ENCODE results near the gene APOBEC3C. TPM values are rescaled to one million over a fixed set of nuclear protein-coding genes. Genes with fewer than 3 reads are reported as not detected.

Gene APOBEC3C
- total and polyA plus RNA-seq, 2 experiments from 2014 or later: 6.6 to 104 TPM

DNA sequence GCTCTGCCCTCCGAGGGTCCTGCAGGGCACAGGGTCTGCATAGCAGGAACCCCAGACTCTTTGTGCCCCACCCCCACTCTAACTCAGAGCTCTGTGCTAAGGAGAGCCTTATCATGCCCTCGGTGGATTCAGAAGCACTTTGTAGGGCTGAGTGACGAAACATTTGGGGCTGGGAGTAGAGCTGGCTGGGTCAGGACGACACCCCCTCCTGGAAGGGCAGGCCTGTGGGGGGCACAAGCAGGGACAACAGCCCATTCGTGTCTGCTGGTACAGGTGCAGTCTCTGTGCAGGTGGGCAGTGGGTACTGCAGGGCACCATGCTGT is 47.7 kb upstream of the APOBEC3C start:
- Histone ChIP-seq H3K4me1 (ENCODE audit: insufficient read depth) (no peaks in the 10 kb centered on the region), H3F3A (ENCODE audit: insufficient read depth) (no peaks in the 10 kb centered on the region), H3K27me3 (replicated peaks; ENCODE audit: insufficient read depth) (peaks cover 30% of the 10 kb centered on the region), H3K79me2 (ENCODE audit: insufficient read depth) (no peaks in the 10 kb centered on the region), H3K36me3 (ENCODE audit: low read depth) (no peaks in the 10 kb centered on the region), H3K4me2 (ENCODE audit: unreplicated experiment) (no peak overlapping the region), H3K9ac (no peak overlapping the region), H3K9me2 (ENCODE audit: insufficient read depth) (no peaks in the 10 kb centered on the region), H2AFZ (no peak overlapping the region), H4K20me1 (ENCODE audit: insufficient read depth) (no peaks in the 10 kb centered on the region), H3K9me3 (ENCODE audit: low read depth) (no peaks in the 10 kb centered on the region), H3K27ac (no peak overlapping the region), H3K4me3 (no peak overlapping the region)
- 34 to 35% methylated on average over 5 of the region's 5 CpGs for WGBS, 2 experiments (ENCODE audit: low coverage in 1 of 2, low lambda C conversion rate in 2 of 2, missing lambda C conversion rate in 2 of 2)
- DNase-seq: no peak
- TF ChIP-seq EZH2phosphoT487 (IDR thresholded peaks at IDR 0.05; ENCODE audit: insufficient read depth, low read depth): no peak
- TF ChIP-seq EZH2 (IDR thresholded peaks at IDR 0.05; ENCODE audit: insufficient read depth, poor library complexity, severe bottlenecking): no peak
- in situ Hi-C loops (cut with MboI): no loop called here

DNA sequence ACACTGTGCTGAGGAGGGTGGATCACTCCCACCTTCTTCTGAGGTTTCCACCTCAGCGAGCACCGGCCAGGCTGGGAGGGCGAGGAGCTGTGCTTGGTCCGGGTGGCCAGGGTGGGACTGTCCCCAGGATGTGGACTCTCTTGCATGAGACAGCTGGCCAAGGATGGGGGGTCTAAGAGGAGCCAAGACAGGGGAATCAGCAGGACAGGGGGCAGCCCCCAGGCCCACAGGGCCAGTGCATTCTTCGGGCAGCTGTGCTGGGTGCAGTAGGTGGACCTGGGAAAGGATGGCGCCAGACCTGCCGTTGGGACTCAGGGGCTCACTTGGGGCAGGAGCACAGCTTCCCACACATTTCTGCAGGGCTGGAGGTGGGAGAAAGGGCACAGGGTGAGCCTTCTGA is 47.1 kb upstream of the APOBEC3C start:
- H3K27me3 ChIP-seq (replicated peaks; ENCODE audit: insufficient read depth): peaks cover 30% of the 10 kb centered on the region
- WGBS, 2 experiments (ENCODE audit: low coverage in 1 of 2, low lambda C conversion rate in 2 of 2, missing lambda C conversion rate in 2 of 2): 81 to 84% methylated on average over 7 of the region's 7 CpGs
- DNase-seq: no peak

DNA sequence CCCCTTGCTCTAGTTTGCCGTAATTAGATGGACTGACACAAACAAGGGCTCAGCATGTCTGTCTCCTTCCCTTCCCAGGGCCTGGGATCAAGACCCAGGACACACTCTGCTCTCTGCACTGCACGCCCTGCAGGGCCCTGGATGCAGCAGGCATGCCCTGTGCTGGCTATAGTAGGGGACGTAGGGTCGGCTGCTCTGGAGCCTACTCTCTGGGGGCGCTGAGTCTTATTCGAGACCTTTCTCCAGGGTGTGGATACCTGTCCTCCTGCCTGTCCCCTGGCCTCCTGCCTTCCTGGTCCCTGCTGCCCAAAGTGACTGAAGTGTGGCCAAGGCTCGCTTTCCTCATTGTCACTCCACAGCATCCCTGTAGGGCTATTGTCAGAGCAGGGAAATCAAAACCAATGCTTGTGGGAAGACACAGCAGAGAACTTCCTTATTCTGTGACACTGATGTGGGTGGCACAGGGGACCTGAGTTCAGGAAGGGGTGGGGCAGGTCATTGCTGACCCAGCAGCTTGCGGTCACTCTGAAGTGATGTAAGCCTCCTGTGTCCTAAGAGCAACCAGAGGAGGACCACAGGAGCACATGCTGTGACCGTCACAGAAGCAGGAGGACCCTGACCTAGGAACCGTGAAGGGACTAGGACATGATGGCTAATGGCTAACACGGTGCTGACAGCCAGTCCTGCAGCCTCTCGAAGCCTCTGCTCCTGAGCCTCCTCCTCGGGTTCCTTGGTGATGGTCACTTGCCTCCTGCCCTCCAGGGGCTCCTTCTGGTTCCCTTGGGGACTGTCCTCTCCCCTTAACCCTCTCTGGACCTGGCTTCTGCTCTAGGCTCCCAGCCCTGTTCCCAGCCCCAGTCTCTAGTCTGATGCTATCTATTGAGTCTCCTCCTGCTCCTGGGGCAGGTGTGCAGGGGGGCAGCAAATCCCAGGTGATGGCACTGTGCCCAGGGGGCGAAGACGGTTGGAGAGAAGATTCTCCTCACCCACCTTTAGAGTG is 46.3 kb upstream of the APOBEC3C start:
- in situ Hi-C loops (cut with MboI): no loop called here
- TF ChIP-seq EZH2phosphoT487 (IDR thresholded peaks at IDR 0.05; ENCODE audit: insufficient read depth, low read depth) (no peak), EZH2 (IDR thresholded peaks at IDR 0.05; ENCODE audit: insufficient read depth, poor library complexity, severe bottlenecking) (no peak)

More for the DNA sequence above, 47.1 kb upstream of the APOBEC3C start:
- no peak overlapping the region for H2AFZ ChIP-seq
- H3K4me3 ChIP-seq: no peak overlapping the region
- in situ Hi-C loops (cut with MboI): no loop called here
- H3K9me2 ChIP-seq (ENCODE audit: insufficient read depth): no peaks in the 10 kb centered on the region
- H3K9ac ChIP-seq: no peak overlapping the region
- no peaks in the 10 kb centered on the region for H3K4me1 ChIP-seq (ENCODE audit: insufficient read depth)
- TF ChIP-seq EZH2phosphoT487 (IDR thresholded peaks at IDR 0.05; ENCODE audit: insufficient read depth, low read depth) (no peak), EZH2 (IDR thresholded peaks at IDR 0.05; ENCODE audit: insufficient read depth, poor library complexity, severe bottlenecking) (no peak)
- no peaks in the 10 kb centered on the region for H3K79me2 ChIP-seq (ENCODE audit: insufficient read depth)
- H3K9me3 ChIP-seq (ENCODE audit: low read depth): no peaks in the 10 kb centered on the region
- no peaks in the 10 kb centered on the region for H3K36me3 ChIP-seq (ENCODE audit: low read depth)
- H4K20me1 ChIP-seq (ENCODE audit: insufficient read depth): no peaks in the 10 kb centered on the region
- no peak overlapping the region for H3K27ac ChIP-seq
- H3F3A ChIP-seq (ENCODE audit: insufficient read depth): no peaks in the 10 kb centered on the region
- H3K4me2 ChIP-seq (ENCODE audit: unreplicated experiment): no peak overlapping the region

DNA sequence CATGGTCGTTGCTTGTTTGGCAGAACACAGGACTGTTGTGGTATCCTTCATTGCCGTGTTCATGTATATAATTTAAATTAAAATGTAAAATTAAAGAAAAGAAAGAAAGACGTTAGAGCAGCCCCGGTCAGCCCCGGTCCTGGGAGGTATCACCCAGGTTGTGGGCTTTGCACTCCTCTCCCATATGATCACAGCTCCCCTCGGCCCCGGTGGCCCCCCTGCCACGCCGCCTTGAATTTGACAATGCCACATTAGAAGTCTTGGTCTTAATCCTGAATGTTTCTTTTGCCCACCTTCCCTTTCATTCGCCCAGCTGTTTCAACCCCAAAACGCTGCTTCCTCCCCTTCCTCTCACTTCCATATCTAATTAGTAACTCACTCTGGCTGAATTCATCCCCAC is 45.3 kb upstream of the APOBEC3C start:
- Histone ChIP-seq H3F3A (ENCODE audit: insufficient read depth) (no peaks in the 10 kb centered on the region), H3K9me2 (ENCODE audit: insufficient read depth) (no peaks in the 10 kb centered on the region), H3K79me2 (ENCODE audit: insufficient read depth) (no peaks in the 10 kb centered on the region), H3K27me3 (replicated peaks; ENCODE audit: insufficient read depth) (peaks cover 30% of the 10 kb centered on the region), H3K4me3 (no peak overlapping the region), H3K27ac (no peak overlapping the region), H2AFZ (no peak overlapping the region), H3K4me1 (ENCODE audit: insufficient read depth) (no peaks in the 10 kb centered on the region), H3K36me3 (ENCODE audit: low read depth) (no peaks in the 10 kb centered on the region), H3K9me3 (ENCODE audit: low read depth) (no peaks in the 10 kb centered on the region), H3K9ac (no peak overlapping the region), H3K4me2 (ENCODE audit: unreplicated experiment) (no peak overlapping the region), H4K20me1 (ENCODE audit: insufficient read depth) (no peaks in the 10 kb centered on the region)
- TF ChIP-seq EZH2phosphoT487 (IDR thresholded peaks at IDR 0.05; ENCODE audit: insufficient read depth, low read depth) (no peak), EZH2 (IDR thresholded peaks at IDR 0.05; ENCODE audit: insufficient read depth, poor library complexity, severe bottlenecking) (no peak)
- in situ Hi-C loops (cut with MboI): no loop called here
- no peak for DNase-seq
- whole genome bisulfite sequencing, 2 experiments (ENCODE audit: low coverage in 1 of 2, low lambda C conversion rate in 2 of 2, missing lambda C conversion rate in 2 of 2): 52 to 59% methylated on average over 11 of the region's 11 CpGs

More for the DNA sequence above, 46.3 kb upstream of the APOBEC3C start:
- Histone ChIP-seq H3K9me2 (ENCODE audit: insufficient read depth) (no peaks in the 10 kb centered on the region), H3F3A (ENCODE audit: insufficient read depth) (no peaks in the 10 kb centered on the region), H3K79me2 (ENCODE audit: insufficient read depth) (no peaks in the 10 kb centered on the region), H3K27me3 (replicated peaks; ENCODE audit: insufficient read depth) (peaks cover 30% of the 10 kb centered on the region), H3K9me3 (ENCODE audit: low read depth) (no peaks in the 10 kb centered on the region), H2AFZ (no peak overlapping the region), H3K4me1 (ENCODE audit: insufficient read depth) (no peaks in the 10 kb centered on the region), H4K20me1 (ENCODE audit: insufficient read depth) (no peaks in the 10 kb centered on the region), H3K27ac (no peak overlapping the region), H3K4me3 (no peak overlapping the region), H3K9ac (no peak overlapping the region), H3K4me2 (ENCODE audit: unreplicated experiment) (no peak overlapping the region), H3K36me3 (ENCODE audit: low read depth) (no peaks in the 10 kb centered on the region)
- 56 to 57% methylated on average over 15 of the region's 15 CpGs for WGBS, 2 experiments (ENCODE audit: low coverage in 1 of 2, low lambda C conversion rate in 2 of 2, missing lambda C conversion rate in 2 of 2)
- DNase-seq: no peak
